Neural cell (in vitro differentiated cells): ENCODE results near the gene GALR2. TPM values are rescaled to one million over a fixed set of nuclear protein-coding genes. Genes with fewer than 3 reads are reported as not detected.

Experiments used
- H2AFZ ChIP-seq: fragments of 200-600, 300-800 bp; sonication (generic), shearing (Covaris generic); 2 replicates; pipeline ENCODE4 v1.6.0; 2014; ENCODE audit warnings: low read depth, mild to moderate bottlenecking, antibody characterized with exemption, low read length, moderate library complexity
- H3F3A ChIP-seq: fragments of 200-600 bp; shearing (Covaris generic); 2 replicates; pipeline ENCODE4 v1.6.1; 2016; ENCODE audit warnings: mild to moderate bottlenecking, moderate library complexity, mixed read lengths, antibody characterized with exemption, low read length; ENCODE audit not compliant: insufficient read depth, poor library complexity, severe bottlenecking
- H3K27ac ChIP-seq: fragments of 200-600, 300-800 bp; sonication (generic), shearing (Covaris generic); 2 replicates; pipeline ENCODE4 v1.5.1; 2014; ENCODE audit warnings: mild to moderate bottlenecking, low read length, moderate library complexity
- H3K27me3 ChIP-seq: fragments of 300-800, 200-600 bp; sonication (generic), shearing (Covaris generic); 2 replicates; pipeline ENCODE4 v1.6.0; 2014; ENCODE audit warnings: mild to moderate bottlenecking, low read depth, low read length, moderate library complexity; ENCODE audit not compliant: insufficient read depth
- H3K36me3 ChIP-seq: fragments of 300-800, 200-600 bp; sonication (generic), shearing (Covaris generic); 2 replicates; pipeline ENCODE4 v1.5.1; 2014; ENCODE audit warnings: mild to moderate bottlenecking, antibody characterized with exemption, low read length, moderate library complexity; ENCODE audit not compliant: insufficient read depth
- H3K4me2 ChIP-seq: fragments of 300-800, 200-600 bp; sonication (generic), shearing (Covaris generic); 2 replicates; pipeline ENCODE4 v1.6.0; 2014; ENCODE audit warnings: mild to moderate bottlenecking, low read length
- H3K4me3 ChIP-seq: fragments of 300-800, 200-600 bp; sonication (generic), shearing (Covaris generic); 2 replicates; pipeline ENCODE4 v1.5.1; 2014; ENCODE audit warnings: mild to moderate bottlenecking, low read length, moderate library complexity
- H3K79me2 ChIP-seq: fragments of 200-600 bp; shearing (Covaris generic); replicated peaks from 2 replicates; pipeline ENCODE4 v1.6.0; 2014; ENCODE audit warnings: mild to moderate bottlenecking, low read length, moderate library complexity; ENCODE audit not compliant: insufficient read depth
- H3K9ac ChIP-seq: fragments of 300-800, 200-600 bp; sonication (generic), shearing (Covaris generic); 2 replicates; pipeline ENCODE4 v1.6.1; 2016; ENCODE audit warnings: mild to moderate bottlenecking, low read length, mixed read lengths
- H3K9me2 ChIP-seq: fragments of 200-600 bp; shearing (Covaris generic); 2 replicates; pipeline ENCODE4 v1.6.1; 2016; ENCODE audit warnings: mild to moderate bottlenecking, low read length, mixed read lengths; ENCODE audit not compliant: insufficient read depth
- H3K9me3 ChIP-seq: fragments of 200-600, 300-800 bp; sonication (generic), shearing (Covaris generic); 2 replicates; pipeline ENCODE4 v1.6.1; 2016; ENCODE audit warnings: mild to moderate bottlenecking, mixed run types, low read length, moderate library complexity, mixed read lengths
- H4K20me1 ChIP-seq: fragments of 200-600 bp; shearing (Covaris generic); 2 replicates; pipeline ENCODE4 v1.6.1; 2016; ENCODE audit warnings: mild to moderate bottlenecking, mixed run types; ENCODE audit not compliant: insufficient read depth
- EP300 ChIP-seq: fragments of 450-650 bp; conservative IDR thresholded peaks from 2 replicates; pipeline ENCODE4 v1.6.1; 2014; ENCODE audit warnings: antibody characterized with exemption, mild to moderate bottlenecking, moderate library complexity; ENCODE audit not compliant: poor library complexity, severe bottlenecking
- EZH2 ChIP-seq: fragments of 200-600, 300-800 bp; shearing (Covaris generic), sonication (generic); IDR thresholded peaks from 2 replicates; pipeline ENCODE4 v1.6.1; 2014; ENCODE audit warnings: antibody characterized with exemption, low read length, borderline replicate concordance, mild to moderate bottlenecking; ENCODE audit not compliant: insufficient read depth, poor library complexity, severe bottlenecking
- MXI1 ChIP-seq: fragments of 450-650 bp; conservative IDR thresholded peaks from 2 replicates; pipeline ENCODE4 v1.6.1; 2014; ENCODE audit warnings: antibody characterized with exemption, mild to moderate bottlenecking; ENCODE audit not compliant: poor library complexity, severe bottlenecking
- POLR2AphosphoS5 ChIP-seq: IDR thresholded peaks from 2 replicates; pipeline ENCODE4 v1.6.1; 2012
- RAD21 ChIP-seq: fragments of 450-650 bp; conservative IDR thresholded peaks from 2 replicates; pipeline ENCODE4 v1.6.1; 2014; ENCODE audit warnings: antibody characterized with exemption, mild to moderate bottlenecking, moderate library complexity
- SMC3 ChIP-seq: fragments of 450-650 bp; conservative IDR thresholded peaks from 2 replicates; pipeline ENCODE4 v1.6.1; 2014; ENCODE audit warnings: antibody characterized with exemption, mild to moderate bottlenecking, moderate library complexity; ENCODE audit not compliant: poor library complexity
- TAF1 ChIP-seq: IDR thresholded peaks from 2 replicates; pipeline ENCODE4 v1.6.1; 2012; ENCODE audit warnings: low read depth
- polyA plus RNA-seq: library from polyadenylated mRNA; depleted of rRNA; stranded (reverse); fragments of >200 nt; gene quantifications from 2 replicates; pipeline ENCODE4 v1.2.3, GENCODE V29; 2014
- TF ChIP-seq, protein P1 (sequence below): IDR thresholded peaks from 2 replicates; pipeline ENCODE4 v1.6.1; 2012; ENCODE audit warnings: borderline replicate concordance
- TF ChIP-seq, protein P2 (sequence below): fragments of 450-650 bp; IDR thresholded peaks from 2 replicates; pipeline ENCODE4 v1.5.1; 2014; ENCODE audit warnings: antibody characterized with exemption, mild to moderate bottlenecking, moderate library complexity; ENCODE audit not compliant: poor library complexity, severe bottlenecking

The GALR2 gene
- polyA plus RNA-seq, 1 donor from 2014 or later: not detected

DNA sequence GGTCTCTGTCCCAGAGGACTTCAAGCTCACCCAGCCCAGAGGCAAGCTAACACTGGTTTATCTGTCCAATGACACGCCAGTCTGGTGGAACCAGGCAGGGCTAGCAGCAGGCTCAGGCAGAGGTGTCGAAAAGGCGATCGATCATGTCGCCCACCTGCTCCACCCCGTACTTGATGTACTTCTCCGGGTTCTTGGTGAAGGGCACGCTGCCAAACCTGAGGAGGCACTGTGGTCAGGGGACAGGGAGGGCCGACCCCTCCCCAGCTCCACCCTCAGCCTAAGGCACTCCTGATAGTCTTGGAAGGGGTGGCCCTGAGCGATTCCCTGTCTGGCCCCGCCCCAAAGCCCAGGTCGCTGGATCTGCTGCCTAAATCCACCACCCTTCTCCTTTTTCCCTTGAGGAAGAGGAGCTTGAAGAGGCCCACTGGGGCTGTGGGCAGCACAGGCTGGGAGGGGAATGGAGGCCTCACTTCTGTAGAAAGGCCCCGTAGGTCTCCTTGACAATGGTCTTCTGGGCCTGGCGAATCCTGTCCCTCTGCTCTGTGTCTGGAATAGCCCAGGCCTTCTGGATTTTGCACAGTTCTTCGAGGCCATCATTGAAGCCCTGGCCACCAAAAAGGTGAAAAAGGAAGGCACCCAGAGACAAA, 9.1 kb downstream of the GALR2 start:
- Histone ChIP-seq H3K4me3 (no peak overlapping the region), H3K9ac (no peak overlapping the region), H3K36me3 (peaks cover under 1% of the 10 kb centered on the region), H4K20me1 (no peaks in the 10 kb centered on the region), H3K9me2 (no peaks in the 10 kb centered on the region), H3K4me2 (no peak overlapping the region), H3F3A (no peaks in the 10 kb centered on the region), H3K79me2 (no peaks in the 10 kb centered on the region), H3K9me3 (no peaks in the 10 kb centered on the region), H3K27me3 (peaks cover 9% of the 10 kb centered on the region), H3K27ac (no peak overlapping the region), H2AFZ (no peak overlapping the region)
- TF ChIP-seq MXI1 (no peak), EP300 (no peak), TAF1 (no peak)

DNA sequence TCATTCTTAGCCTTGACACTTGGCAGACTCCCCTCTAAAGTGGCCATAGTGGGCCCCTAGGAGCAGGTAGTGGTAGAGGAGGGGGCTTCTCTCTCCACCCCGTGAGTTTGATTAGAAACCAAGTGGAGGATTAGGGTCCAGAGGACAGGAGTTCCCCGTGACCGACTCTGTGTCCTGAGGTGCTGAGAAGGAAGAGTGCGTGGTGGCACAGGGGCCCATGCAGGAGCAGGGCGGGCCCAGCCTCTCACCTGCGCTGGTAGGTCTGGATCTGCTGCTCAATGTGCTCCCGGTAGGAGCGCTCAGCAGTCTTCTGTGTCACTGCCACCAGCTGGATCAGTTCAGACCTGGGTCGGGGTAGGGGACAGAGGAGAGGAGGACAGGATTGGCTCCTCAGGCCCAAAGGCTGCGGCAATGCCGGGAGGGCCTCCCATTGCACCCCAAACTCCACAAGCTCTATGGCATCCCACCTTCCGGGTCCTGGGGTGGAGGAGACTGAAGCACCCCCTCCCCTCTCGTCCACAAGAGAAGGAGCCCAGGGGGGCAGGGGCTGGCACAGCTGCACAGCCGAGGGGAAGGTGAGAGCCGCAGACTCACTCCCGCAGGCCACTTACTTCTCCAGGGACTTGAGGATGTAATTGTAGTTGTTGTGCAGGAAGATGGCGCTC, 10.6 kb downstream of the GALR2 start:
- no peaks in the 10 kb centered on the region for H3K9me3 ChIP-seq
- H3K4me2 ChIP-seq: no peak overlapping the region
- no peaks in the 10 kb centered on the region for H3K9me2 ChIP-seq
- H3F3A ChIP-seq: no peaks in the 10 kb centered on the region
- H3K27ac ChIP-seq: no peak overlapping the region
- H3K9ac ChIP-seq: no peak overlapping the region
- H3K27me3 ChIP-seq: no peaks in the 10 kb centered on the region
- TF ChIP-seq MXI1: no peak
- no peak for TF ChIP-seq RAD21
- no peak for TF ChIP-seq POLR2AphosphoS5
- TF ChIP-seq, protein P1, sequence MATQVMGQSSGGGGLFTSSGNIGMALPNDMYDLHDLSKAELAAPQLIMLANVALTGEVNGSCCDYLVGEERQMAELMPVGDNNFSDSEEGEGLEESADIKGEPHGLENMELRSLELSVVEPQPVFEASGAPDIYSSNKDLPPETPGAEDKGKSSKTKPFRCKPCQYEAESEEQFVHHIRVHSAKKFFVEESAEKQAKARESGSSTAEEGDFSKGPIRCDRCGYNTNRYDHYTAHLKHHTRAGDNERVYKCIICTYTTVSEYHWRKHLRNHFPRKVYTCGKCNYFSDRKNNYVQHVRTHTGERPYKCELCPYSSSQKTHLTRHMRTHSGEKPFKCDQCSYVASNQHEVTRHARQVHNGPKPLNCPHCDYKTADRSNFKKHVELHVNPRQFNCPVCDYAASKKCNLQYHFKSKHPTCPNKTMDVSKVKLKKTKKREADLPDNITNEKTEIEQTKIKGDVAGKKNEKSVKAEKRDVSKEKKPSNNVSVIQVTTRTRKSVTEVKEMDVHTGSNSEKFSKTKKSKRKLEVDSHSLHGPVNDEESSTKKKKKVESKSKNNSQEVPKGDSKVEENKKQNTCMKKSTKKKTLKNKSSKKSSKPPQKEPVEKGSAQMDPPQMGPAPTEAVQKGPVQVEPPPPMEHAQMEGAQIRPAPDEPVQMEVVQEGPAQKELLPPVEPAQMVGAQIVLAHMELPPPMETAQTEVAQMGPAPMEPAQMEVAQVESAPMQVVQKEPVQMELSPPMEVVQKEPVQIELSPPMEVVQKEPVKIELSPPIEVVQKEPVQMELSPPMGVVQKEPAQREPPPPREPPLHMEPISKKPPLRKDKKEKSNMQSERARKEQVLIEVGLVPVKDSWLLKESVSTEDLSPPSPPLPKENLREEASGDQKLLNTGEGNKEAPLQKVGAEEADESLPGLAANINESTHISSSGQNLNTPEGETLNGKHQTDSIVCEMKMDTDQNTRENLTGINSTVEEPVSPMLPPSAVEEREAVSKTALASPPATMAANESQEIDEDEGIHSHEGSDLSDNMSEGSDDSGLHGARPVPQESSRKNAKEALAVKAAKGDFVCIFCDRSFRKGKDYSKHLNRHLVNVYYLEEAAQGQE: no peak
- TF ChIP-seq EP300: no peak
- TF ChIP-seq EZH2: no peak
- TF ChIP-seq, protein P2, sequence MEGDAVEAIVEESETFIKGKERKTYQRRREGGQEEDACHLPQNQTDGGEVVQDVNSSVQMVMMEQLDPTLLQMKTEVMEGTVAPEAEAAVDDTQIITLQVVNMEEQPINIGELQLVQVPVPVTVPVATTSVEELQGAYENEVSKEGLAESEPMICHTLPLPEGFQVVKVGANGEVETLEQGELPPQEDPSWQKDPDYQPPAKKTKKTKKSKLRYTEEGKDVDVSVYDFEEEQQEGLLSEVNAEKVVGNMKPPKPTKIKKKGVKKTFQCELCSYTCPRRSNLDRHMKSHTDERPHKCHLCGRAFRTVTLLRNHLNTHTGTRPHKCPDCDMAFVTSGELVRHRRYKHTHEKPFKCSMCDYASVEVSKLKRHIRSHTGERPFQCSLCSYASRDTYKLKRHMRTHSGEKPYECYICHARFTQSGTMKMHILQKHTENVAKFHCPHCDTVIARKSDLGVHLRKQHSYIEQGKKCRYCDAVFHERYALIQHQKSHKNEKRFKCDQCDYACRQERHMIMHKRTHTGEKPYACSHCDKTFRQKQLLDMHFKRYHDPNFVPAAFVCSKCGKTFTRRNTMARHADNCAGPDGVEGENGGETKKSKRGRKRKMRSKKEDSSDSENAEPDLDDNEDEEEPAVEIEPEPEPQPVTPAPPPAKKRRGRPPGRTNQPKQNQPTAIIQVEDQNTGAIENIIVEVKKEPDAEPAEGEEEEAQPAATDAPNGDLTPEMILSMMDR: no peak
- TF ChIP-seq TAF1: no peak
- TF ChIP-seq SMC3: no peak
- no peaks in the 10 kb centered on the region for H4K20me1 ChIP-seq
- H2AFZ ChIP-seq: no peak overlapping the region
- H3K79me2 ChIP-seq: no peaks in the 10 kb centered on the region
- peaks cover 7% of the 10 kb centered on the region for H3K36me3 ChIP-seq
- H3K4me3 ChIP-seq: no peak overlapping the region
